Embryonic facial prominence (tissue), 1 donor: Measurements from ENCODE around the gene ADTRP.

Experiments
- DNase-seq: peaks from one replicate; pipeline ENCODE4 v3.0.0-alpha.2; 2016; ENCODE audit errors: extremely low spot score

The ADTRP gene

GRCh38 chr6:11724286-11724685, 54.3 kb downstream of the ADTRP start:
- no peak for DNase-seq

DNA sequence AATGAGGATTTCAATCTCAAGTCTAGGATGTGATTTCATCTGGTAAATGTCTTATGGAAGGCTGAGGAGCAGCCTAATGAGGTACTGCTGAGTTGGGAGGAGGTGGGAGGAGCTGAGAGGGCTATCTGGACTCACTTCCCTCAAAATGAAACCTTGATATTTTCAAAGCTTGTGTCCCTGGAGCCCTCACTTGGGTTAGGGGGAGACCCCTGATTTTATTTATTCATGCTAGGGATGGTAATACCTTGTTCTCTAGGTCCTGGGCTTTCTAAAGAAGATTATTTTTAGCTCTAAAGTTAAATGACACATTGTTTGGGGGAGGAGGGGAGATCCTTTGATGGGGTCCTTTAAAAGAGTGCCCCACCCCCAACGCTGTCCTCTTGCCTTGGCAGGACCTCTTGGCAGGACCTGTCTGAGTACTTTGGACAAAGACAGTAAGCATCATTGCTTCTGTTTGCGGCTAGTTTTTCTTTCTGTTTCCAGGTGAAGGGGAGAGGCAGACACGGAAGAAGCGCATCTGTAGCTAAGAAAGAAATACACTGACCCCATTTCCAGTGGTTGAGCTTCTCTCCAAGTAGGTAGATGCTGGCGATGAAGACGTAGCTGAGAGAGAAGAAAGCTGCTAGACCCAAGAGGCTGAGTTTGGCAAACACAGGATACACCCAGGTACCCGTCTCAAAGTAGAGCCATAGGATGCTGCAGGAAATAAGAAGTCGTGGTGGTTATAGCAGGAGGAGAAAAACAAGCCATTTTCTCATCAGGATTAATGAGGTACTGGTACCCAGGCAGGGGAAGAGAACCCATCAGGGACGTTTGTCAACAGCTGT, 55.6 kb downstream of the ADTRP start:
- DNase-seq, result no peak

DNA sequence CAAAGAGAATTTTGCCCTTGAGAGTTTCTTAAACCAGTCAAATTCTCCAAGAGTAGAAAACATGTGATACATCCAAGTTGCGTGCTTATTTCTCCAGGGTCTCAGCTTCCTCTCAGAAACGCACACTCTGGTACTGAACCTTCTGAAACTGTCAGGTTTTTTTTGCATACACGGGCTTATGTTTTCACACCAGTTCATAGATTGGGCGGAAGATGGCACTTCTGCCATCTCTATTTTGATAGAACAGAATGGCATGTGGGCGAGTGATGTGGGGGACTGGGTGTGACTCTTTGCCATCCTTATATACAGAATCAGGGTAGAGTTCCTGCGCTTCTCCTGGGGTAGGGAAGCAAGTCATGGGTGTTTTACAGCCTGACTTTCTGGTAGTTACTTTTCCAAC, 56.4 kb downstream of the ADTRP start:
- DNase-seq, result no peak

DNA sequence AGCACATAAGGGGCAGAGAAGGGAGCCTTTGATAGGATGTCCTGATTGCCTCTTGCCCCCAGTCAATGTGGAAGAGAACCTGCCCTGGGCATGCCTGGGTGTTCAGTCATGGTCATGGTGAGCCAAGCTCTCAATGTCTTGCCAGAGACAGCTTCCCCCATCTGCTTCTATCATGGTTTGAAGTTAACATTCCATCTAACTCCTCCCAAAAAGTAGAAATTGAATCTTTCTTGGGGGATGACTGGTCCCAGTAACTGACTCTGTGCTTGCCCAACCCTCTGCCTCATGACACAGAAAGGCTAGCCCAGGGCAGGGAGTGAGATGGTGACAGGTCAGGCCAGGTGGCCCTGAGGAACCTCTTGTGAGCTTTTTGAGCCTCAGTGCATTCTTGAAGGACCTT, 60.1 kb downstream of the ADTRP start:
- no peak for DNase-seq

DNA sequence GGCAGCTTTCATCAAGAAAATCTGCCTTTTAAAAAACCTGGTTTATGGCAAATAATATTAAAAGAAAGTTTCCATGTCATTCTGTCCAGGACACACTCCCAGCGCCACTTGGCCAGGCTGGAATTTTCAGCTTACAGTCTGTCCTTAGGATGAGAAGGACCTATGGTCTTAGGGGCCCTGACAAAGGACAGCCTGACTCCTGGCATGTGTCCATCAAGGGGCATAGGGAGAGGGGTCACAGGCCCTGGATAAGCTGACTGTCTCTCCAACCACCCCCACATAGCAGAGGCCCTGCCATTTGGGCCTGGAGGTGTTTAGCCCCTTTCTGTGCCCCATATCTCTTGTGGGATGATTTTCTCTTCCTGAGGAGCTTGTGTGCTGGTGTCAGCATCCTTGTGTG, 60.6 kb downstream of the ADTRP start:
- DNase-seq, result no peak

- DNase-seq, result no peak
Observed at GRCh38 chr6:11714798-11715285, 63.8 kb downstream of the ADTRP start.

DNA sequence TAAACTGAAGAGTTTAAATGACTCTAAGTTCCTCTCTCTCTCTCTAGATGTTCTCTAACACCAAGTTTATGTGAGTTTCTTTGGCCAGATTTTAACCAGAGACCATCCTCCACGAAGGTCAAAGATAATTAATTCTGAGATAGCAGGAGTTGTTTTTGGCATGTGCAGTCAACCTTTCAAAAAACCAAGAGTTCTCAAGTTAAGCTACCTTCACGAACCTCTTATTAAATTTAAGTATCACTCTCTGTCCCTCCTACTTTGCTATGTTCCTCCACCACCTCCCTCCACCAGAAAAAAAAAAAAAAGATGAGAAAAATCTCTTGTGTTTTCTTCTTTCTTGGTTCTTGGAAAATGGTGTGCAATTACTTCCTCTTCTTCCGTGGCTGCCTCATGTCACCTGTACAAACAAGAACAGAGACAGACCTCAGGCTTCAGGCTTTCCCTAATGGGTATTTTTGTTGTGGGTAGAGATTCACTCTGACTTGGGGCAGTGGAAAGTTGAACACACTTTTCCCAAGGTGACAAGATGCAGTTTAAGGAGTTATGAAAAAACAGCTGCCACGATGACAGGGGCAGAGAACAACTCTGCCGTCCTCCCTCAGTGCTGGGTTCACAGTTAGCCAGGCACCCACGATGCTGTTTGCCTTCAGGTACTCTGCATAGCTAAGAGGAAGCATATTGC, 64.3 kb downstream of the ADTRP start:
- no peak for DNase-seq

DNA sequence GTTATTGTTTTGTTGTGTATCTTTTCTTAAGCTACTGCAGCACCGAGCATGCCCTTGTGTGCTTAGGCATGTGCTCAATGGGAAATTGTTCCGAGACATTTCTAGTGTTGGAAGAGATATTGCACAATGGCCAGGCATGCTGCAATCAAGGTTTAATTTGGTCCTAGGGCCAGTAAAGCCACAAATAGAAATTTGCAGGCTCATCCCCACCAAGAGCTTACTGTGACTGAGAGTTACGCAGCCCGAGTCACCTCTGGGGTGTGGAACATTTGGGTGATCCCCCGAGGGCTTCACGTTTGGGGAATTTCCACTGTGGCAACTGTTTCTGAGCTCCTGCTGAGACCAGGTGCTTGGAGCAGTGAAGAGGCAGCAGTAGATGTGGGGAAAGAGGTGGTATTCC, 65.8 kb downstream of the ADTRP start:
- DNase-seq, result no peak

- DNase-seq, result no peak
Observed at GRCh38 chr6:11711984-11712711, 66.5 kb downstream of the ADTRP start.

DNA sequence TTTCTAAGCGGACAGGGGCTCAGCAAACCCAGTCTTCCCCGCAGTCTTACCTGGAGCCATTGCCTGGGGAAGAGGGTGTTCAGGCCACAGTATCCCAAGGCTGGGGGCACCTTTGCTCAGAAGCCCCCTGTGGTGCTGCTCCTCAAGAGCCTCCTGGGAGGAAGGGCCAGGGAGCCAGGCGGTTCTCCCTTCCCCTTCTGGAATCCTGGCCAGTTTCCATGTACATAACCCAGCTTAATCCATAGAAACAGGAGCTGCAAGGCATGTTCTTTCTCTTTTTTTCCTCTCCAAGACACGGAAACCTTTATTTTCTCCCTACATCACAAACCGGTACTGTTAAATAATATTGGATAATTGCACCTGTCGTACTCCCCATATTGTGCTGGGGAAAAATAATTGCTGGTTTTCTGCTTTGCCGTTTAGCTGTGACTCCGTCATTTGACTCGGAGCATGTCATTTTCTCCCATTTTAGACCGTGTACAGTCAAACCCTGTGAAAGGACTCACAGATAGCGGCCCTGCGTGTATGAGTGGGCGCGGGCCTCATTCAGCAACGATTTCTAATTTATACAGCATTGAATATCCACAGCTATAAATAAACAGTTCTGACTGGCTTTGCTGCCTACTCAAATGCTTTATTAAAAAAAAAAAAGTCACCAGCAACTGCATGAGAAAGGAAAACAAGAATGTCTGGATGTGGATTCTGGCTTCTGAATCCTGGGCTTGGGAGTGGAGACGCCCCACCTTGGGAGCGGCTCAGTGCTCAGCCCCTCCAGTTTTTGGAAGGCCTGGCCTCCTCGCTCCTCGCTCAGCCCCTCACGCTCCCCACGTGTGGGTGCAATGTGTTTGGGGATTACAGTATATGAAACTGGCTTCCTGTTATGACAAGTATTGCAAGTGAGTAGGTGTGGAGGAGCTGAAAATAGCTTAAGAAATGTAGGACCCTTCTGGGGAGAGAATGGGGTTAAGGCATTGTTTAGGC, 67.3 kb downstream of the ADTRP start:
- no peak for DNase-seq

DNA sequence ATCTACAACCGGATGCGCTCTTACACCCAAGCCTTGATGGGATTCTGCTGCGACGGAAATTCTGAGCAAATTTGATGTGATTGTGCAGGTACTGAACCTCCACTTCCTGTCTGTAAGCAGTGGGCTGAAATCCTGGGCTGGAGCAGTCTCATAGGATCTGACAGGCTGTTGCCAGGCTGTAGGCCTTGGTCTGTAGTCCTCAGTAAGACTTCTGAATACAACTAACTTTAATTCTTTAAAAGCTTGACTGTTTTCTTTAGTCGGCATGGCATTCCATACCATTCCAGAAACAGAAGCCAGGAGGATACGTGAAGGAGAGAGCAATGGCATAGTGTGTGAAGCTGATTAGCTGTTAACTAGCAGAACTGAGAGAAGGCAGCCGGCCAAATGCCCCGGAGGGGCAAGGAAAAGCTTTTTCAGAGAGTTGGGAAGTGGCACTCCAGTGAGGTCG, 68.3 kb downstream of the ADTRP start:
- peak; percentile 18 for DNase-seq

- DNase-seq, result peak; percentile 12
Observed at GRCh38 chr6:11706171-11706570, 72.4 kb downstream of the ADTRP start.

DNA sequence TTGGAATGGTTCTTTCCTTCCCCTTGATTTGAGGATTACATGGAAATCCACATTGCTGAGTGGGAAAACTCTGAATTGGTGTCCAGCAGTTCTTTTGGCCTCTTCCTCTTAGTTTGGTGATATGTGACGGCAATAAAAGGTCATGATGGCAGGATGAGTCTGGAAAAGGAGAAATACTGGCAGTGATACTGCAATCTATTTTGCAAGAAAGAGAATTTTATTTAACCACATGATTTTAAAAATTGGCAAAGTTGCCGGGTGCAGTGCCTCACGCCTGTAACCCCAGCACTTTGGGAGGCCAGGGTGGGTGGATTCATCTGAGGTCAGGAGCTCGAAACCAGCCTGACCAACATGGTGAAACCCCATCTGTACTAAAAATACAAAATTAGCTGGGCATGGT, 73.1 kb downstream of the ADTRP start:
- no peak for DNase-seq

DNA sequence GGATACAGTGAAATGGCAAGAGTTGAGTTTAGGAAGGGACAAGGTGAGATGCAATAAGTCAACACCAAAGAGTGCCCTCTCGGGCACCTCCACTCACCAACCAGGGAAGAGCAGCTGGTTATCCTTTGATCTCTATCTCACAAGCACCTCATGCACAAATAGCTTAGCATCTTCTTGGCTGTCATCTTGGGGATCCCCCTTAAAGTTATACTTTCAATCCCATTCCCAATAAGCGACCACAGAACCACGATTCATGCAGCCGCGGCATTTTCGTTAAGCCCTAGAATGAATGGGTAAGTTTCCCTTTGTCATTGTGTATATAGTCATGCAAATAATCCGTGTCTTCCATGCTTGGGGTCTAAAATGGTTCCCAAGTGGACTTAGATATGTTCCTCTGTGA, 73.5 kb downstream of the ADTRP start:
- no peak for DNase-seq

GRCh38 chr6:11703725-11704124, 74.9 kb downstream of the ADTRP start:
- no peak for DNase-seq

DNA sequence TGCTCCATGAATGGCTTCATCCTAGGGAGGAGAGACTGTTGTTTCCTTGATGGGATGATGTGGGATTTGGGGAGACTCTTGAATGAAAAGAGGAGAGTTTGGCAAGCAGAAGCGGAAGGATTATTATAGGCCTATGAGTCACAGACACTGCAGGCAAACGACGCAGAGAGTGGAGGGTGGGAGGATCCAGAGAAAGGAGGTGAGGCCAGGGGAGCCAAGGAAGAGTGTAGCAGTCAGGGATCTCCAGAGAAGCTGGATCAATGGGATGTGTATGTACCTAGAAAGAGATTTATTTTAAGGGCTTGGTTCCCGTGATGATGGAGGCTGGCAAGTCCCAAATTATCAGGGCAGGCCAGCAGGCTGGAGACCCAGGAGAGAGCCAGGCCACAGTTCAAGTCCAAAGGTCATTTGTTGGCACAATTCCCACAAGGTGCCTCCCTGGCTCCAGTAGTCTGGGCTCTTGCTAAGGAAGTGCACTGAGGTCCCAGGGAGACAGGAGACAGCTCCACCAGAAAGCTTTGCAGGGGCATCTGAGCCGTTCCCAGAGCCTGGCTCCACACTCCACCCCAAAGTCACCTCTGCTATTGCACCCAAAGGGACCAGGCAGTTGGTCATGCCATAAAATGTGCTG, 76.0 kb downstream of the ADTRP start:
- no peak for DNase-seq

GRCh38 chr6:11702089-11702488, 76.5 kb downstream of the ADTRP start:
- DNase-seq, result no peak

- DNase-seq, result no peak
Observed at GRCh38 chr6:11701573-11701972, 77.0 kb downstream of the ADTRP start.

- peak; percentile 36 for DNase-seq
Observed at GRCh38 chr6:11700118-11700718, 78.4 kb downstream of the ADTRP start.

DNA sequence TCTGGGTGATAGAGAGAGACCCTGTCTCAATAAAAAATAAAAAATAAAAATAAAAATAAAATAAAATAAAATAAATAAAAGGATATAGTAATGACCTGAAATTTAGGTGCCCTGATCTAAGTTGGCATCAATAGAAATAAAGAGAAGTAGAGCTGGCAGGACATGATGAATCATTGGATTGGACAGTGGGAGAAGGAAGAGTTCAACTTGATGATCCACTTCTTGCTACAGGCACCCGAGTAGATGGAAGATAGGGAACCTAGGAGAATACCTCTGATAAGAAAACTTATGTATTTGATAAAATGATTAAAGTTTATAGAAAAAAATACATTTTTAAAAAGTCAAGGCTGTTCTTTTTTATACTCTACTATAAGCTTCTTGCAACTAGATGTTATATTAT, 79.0 kb downstream of the ADTRP start:
- no peak for DNase-seq
